ENCODE results near the gene PUS3.
"Not testable (repeated sequence)": the region's sequence is repeated elsewhere in the genome, so short reads cannot be mapped to it uniquely, and the experiment has no call there.

Gene PUS3

DNA sequence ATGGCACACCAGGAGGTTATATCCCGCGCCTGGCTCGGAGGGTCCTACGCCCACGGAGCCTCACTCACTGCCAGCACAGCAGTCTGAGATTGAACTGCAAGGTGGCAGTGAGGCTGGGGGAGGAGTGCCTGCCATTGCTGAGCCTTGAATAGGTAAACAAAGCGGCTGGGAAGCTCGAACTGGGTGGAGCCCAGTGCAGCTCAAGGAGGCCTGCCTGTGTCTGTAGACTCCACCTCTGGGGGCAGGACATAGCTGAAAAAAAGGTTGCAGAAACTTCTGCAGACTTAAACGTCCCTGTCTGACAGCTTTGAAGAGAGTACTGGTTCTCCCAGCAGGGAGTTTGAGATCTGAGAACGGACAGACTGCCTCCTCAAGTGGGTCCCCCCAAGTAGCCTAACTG lies 45.3 kb downstream of the PUS3 start:
- not testable (repeated sequence) for DNase-seq

DNA sequence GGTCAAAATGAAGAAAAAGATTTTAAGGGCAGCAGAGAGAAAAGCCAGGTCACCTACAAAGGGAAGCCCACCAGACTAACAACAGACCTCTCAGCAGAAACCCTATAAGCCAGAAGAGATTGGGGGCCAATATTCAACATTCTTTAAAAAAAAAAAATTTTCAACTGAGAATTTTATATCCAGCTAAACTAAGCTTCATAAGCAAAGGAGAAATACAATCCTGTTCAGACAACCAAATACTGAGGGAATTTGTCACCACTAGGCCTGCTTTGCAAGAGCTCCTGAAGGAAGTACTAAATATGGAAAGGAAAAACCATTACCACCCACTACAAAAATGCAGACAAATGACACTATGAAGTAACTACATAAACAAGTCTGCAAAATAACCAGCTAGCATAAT lies 56.8 kb downstream of the PUS3 start:
- DNase-seq: no peak
